H1 (cell line): Measurements from ENCODE around the gene THBD. TPM values are rescaled to one million over a fixed set of nuclear protein-coding genes. Genes with fewer than 3 reads are reported as not detected.
A peak's percentile ranks its signal among the peaks of the same experiment; 100 is the strongest.

ENCODE experiments used
- CTCF ChIA-PET: fragments of 300-600 bp; sonication (Branson Sonifier 250); formaldehyde crosslinking; loops from one replicate; lab custom pipeline; 2021; ENCODE audit not compliant: partially characterized antibody; lab: Charles Lee
- POLR2A ChIA-PET: fragments of 300-600 bp; sonication (Branson Sonifier 250); formaldehyde crosslinking; loops from one replicate; lab custom pipeline; 2021; ENCODE audit warnings: inconsistent platforms; ENCODE audit not compliant: partially characterized antibody; lab: Charles Lee
- DNase-seq, 2 experiments: peaks; one replicate each; pipeline versions ENCODE4 v3.0.0 to v3.0.0-alpha.2; 2010 to 2022; ENCODE audit warnings: low spot score in 2 of 2, low read depth in 1 of 2, mixed read lengths in 1 of 2
- FAIRE-seq: peaks from 2 replicates; lab custom pipeline; 2011; peaks lifted over from hg19 to GRCh38; lab: Jason Lieb, UNC
- H2AFZ ChIP-seq: 2 replicates; pipeline ENCODE4 v1.8.1; 2012; ENCODE audit warnings: low read length, inconsistent platforms
- H2AK5ac ChIP-seq: 2 replicates; pipeline ENCODE4 v1.6.1; 2013; ENCODE audit warnings: low read depth, low read length
- H2BK120ac ChIP-seq: replicated peaks from 2 replicates; pipeline ENCODE3; 2013; ENCODE audit warnings: low read depth, low read length, inconsistent platforms
- H2BK12ac ChIP-seq: 2 replicates; pipeline ENCODE4 v1.6.1; 2013; ENCODE audit warnings: low read depth, low read length
- H2BK15ac ChIP-seq: 2 replicates; pipeline ENCODE4 v1.6.1; 2013; ENCODE audit warnings: low read length
- H2BK20ac ChIP-seq: 2 replicates; pipeline ENCODE4 v1.6.1; 2013; ENCODE audit warnings: low read length
- H2BK5ac ChIP-seq: 2 replicates; pipeline ENCODE4 v1.6.1; 2013; ENCODE audit warnings: low read depth, low read length
- H3K14ac ChIP-seq: 2 replicates; pipeline ENCODE4 v1.6.1; 2013; ENCODE audit warnings: inconsistent platforms; ENCODE audit not compliant: insufficient read length
- H3K18ac ChIP-seq: 2 replicates; pipeline ENCODE4 v1.6.1; 2013; ENCODE audit warnings: low read length; ENCODE audit errors: extremely low read depth
- H3K23ac ChIP-seq: 2 replicates; pipeline ENCODE4 v1.6.1; 2013; ENCODE audit warnings: inconsistent platforms; ENCODE audit not compliant: insufficient read length
- H3K23me2 ChIP-seq: 2 replicates; pipeline ENCODE4 v1.6.1; 2013; ENCODE audit warnings: low read depth, low read length
- H3K27ac ChIP-seq: 2 replicates; pipeline ENCODE4 v1.6.1; 2011; ENCODE audit warnings: low read depth, low read length, inconsistent platforms
- H3K27me3 ChIP-seq, 4 experiments: replicated peaks in 1 of 4; 1 replicate in 1 of 4; 2 replicates in 3 of 4; pipeline versions ENCODE4 v1.6.1 to v1.8.1; 2011 to 2013; ENCODE audit warnings: low read length in 3 of 4, mild to moderate bottlenecking in 3 of 4, inconsistent platforms in 2 of 4, mixed read lengths in 2 of 4, moderate library complexity in 1 of 4; ENCODE audit not compliant: control insufficient read depth in 3 of 4, insufficient read depth in 3 of 4; ENCODE audit errors: extremely low read depth in 1 of 4
- H3K36me3 ChIP-seq, 4 experiments: 2 replicates each; pipeline versions ENCODE4 v1.6.1 to v1.8.1; 2011 to 2013; ENCODE audit warnings: mild to moderate bottlenecking in 4 of 4, low read length in 3 of 4, moderate library complexity in 2 of 4, control low read depth in 1 of 4, inconsistent platforms in 1 of 4; ENCODE audit not compliant: insufficient read depth in 4 of 4, control insufficient read depth in 2 of 4
- H3K4ac ChIP-seq: replicated peaks from 2 replicates; pipeline ENCODE3; 2013; ENCODE audit warnings: low read length, low read depth, mixed read lengths, inconsistent platforms; ENCODE audit not compliant: insufficient read length
- H3K4me1 ChIP-seq, 4 experiments: replicated peaks in 1 of 4; 1 replicate in 1 of 4; 2 replicates in 3 of 4; pipeline versions ENCODE4 v1.6.1 to v1.8.1; 2011 to 2013; ENCODE audit warnings: low read length in 3 of 4, inconsistent platforms in 2 of 4, mixed read lengths in 1 of 4; ENCODE audit not compliant: insufficient read depth in 4 of 4, control insufficient read depth in 3 of 4
- H3K4me2 ChIP-seq, 2 experiments: 2 replicates each; pipeline versions ENCODE4 v1.6.1 to v1.8.1; 2011 to 2013; ENCODE audit warnings: low read depth in 2 of 2, low read length in 2 of 2, control low read depth in 1 of 2, inconsistent platforms in 1 of 2, mild to moderate bottlenecking in 1 of 2; ENCODE audit not compliant: insufficient read depth in 1 of 2
- H3K4me3 ChIP-seq, 4 experiments: fragments of 200-600, 300-600 bp in 1 of 4; sonication (generic), shearing (Covaris generic), sonication (Bioruptor Twin) in 1 of 4; 2 replicates each; pipeline versions ENCODE4 v1.5.1 to v1.8.1; 2011 to 2016; ENCODE audit warnings: low read length in 4 of 4, low read depth in 3 of 4, control low read depth in 2 of 4, inconsistent platforms in 2 of 4, mild to moderate bottlenecking in 2 of 4, mixed read lengths in 1 of 4, moderate library complexity in 1 of 4; ENCODE audit not compliant: insufficient read depth in 2 of 4; ENCODE audit errors: extremely low read depth in 1 of 4
- H3K56ac ChIP-seq: replicated peaks from 2 replicates; pipeline ENCODE3; 2013; ENCODE audit warnings: low read depth, mild to moderate bottlenecking, mixed read lengths, low read length, inconsistent platforms; ENCODE audit not compliant: insufficient read length
- H3K79me1 ChIP-seq: 2 replicates; pipeline ENCODE4 v1.6.1; 2013; ENCODE audit warnings: low read depth, low read length, control low read depth
- H3K79me2 ChIP-seq, 2 experiments: 2 replicates each; pipeline versions ENCODE4 v1.6.1 to v1.8.1; 2012 to 2013; ENCODE audit warnings: low read length in 2 of 2, mild to moderate bottlenecking in 2 of 2, inconsistent platforms in 1 of 2; ENCODE audit not compliant: insufficient read depth in 2 of 2, control insufficient read depth in 1 of 2
- H3K9ac ChIP-seq, 4 experiments: replicated peaks in 1 of 4; 1 replicate in 1 of 4; 2 replicates in 3 of 4; pipeline versions ENCODE4 v1.6.1 to v1.8.1; 2011 to 2013; ENCODE audit warnings: low read depth in 3 of 4, low read length in 3 of 4, control low read depth in 2 of 4, mild to moderate bottlenecking in 2 of 4, moderate library complexity in 2 of 4, inconsistent platforms in 1 of 4; ENCODE audit errors: extremely low read depth in 1 of 4
- H3K9me3 ChIP-seq, 2 experiments: 2 replicates each; pipeline versions ENCODE4 v1.6.1 to v1.8.1; 2012 to 2013; ENCODE audit warnings: mild to moderate bottlenecking in 2 of 2, moderate library complexity in 2 of 2, control low read depth in 1 of 2, inconsistent platforms in 1 of 2, low read depth in 1 of 2, low read length in 1 of 2, mixed read lengths in 1 of 2; ENCODE audit not compliant: insufficient read depth in 2 of 2
- H4K20me1 ChIP-seq, 2 experiments: replicated peaks in 1 of 2; 2 replicates each; pipeline versions ENCODE3 to v1.8.1; 2011 to 2013; ENCODE audit warnings: inconsistent platforms in 2 of 2, low read length in 2 of 2, mild to moderate bottlenecking in 1 of 2; ENCODE audit not compliant: insufficient read depth in 2 of 2, control insufficient read depth in 1 of 2
- H4K5ac ChIP-seq: 2 replicates; pipeline ENCODE4 v1.6.1; 2013; ENCODE audit warnings: low read length, low read depth, mixed read lengths, inconsistent platforms; ENCODE audit not compliant: insufficient read length
- H4K8ac ChIP-seq: 2 replicates; pipeline ENCODE4 v1.8.0; 2013; ENCODE audit warnings: mild to moderate bottlenecking, moderate library complexity, low read length, inconsistent platforms; ENCODE audit not compliant: insufficient read depth; ENCODE audit errors: extremely low read depth
- H4K91ac ChIP-seq: replicated peaks from 2 replicates; pipeline ENCODE3; 2013; ENCODE audit warnings: low read length, mixed read lengths, inconsistent platforms; ENCODE audit not compliant: insufficient read length
- BACH1 ChIP-seq: IDR thresholded peaks from 2 replicates; pipeline ENCODE4 v1.6.1; 2012; ENCODE audit warnings: low read length, improper control_type of control experiment
- GABPA ChIP-seq: IDR thresholded peaks from 2 replicates; pipeline ENCODE4 v1.6.1; 2011; ENCODE audit warnings: mild to moderate bottlenecking, low read length, moderate library complexity, borderline replicate concordance; ENCODE audit not compliant: insufficient read depth
- GTF2F1 ChIP-seq: IDR thresholded peaks from 2 replicates; pipeline ENCODE4 v1.6.1; 2012; ENCODE audit warnings: low read depth, low read length, improper control_type of control experiment, borderline replicate concordance
- KDM4A ChIP-seq: IDR thresholded peaks from one replicate; pipeline ENCODE4 v1.7.1; 2012; ENCODE audit warnings: low read depth, mild to moderate bottlenecking, moderate library complexity, low read length, inconsistent platforms; ENCODE audit not compliant: severe bottlenecking
- MAX ChIP-seq: IDR thresholded peaks from 2 replicates; pipeline ENCODE4 v1.6.1; 2012; ENCODE audit warnings: inconsistent platforms
- NANOG ChIP-seq: IDR thresholded peaks from 2 replicates; pipeline ENCODE4 v1.6.1; 2011; ENCODE audit warnings: low read length, low read depth, mild to moderate bottlenecking, inconsistent platforms; ENCODE audit not compliant: insufficient read depth, poor library complexity, severe bottlenecking
- WGBS, 2 experiments: shearing (Covaris generic) in 1 of 2; methylation state at CpG; one replicate each; pipeline versions ENCODE4 v1.1.6 to v1.1.7; 2013 to 2015; ENCODE audit warnings: low lambda C conversion rate in 2 of 2, mixed read lengths in 2 of 2, inconsistent platforms in 1 of 2, low coverage in 1 of 2, missing lambda C conversion rate in 1 of 2; ENCODE audit not compliant: insufficient replicate concordance in 2 of 2, insufficient coverage in 1 of 2, insufficient read length in 1 of 2; ENCODE audit errors: extremely low coverage in 1 of 2, missing lambda C conversion rate in 1 of 2; 5-methylcytosine and 5-hydroxymethylcytosine counted together
- polyA plus RNA-seq, 7 experiments: library from polyadenylated mRNA; depleted of rRNA in 3 of 7; stranded (reverse) in 5 of 7; unstranded in 2 of 7; fragments of >200 nt in 5 of 7; fragments of 200-250 nt in 2 of 7; gene quantifications; 1 replicate in 5 of 7; 2 replicates in 1 of 7; 4 replicates in 1 of 7; pipeline versions ENCODE4 v1.2.1 to v1.2.3, GENCODE V29; 2011 to 2013; ENCODE audit warnings: missing spikeins in 2 of 7, mixed read lengths in 2 of 7
- total RNA-seq: library from RNA; stranded (reverse); fragmentation: NEBNext Ultra II Directional; extraction: Animal tissue kit (Norgen Biotek cat#: 25700); gene quantifications from 2 replicates; pipeline ENCODE4 v1.2.1, GENCODE V29; 2021
- TF ChIP-seq, protein P1 (sequence below), 3 experiments: IDR thresholded peaks; 1 replicate in 2 of 3; 2 replicates in 1 of 3; pipeline versions ENCODE4 v1.5.1 to v1.6.1; 2011; ENCODE audit warnings: low read length in 3 of 3, mild to moderate bottlenecking in 3 of 3, inconsistent platforms in 2 of 3, low read depth in 1 of 3, moderate library complexity in 1 of 3; ENCODE audit not compliant: insufficient read depth in 1 of 3; ENCODE audit errors: control extremely low read depth in 1 of 3

The THBD gene
- total and polyA plus RNA-seq, 2 of the 8 experiments (the other 6 are each of a cell fraction or from before 2014, with no cell fraction given) = 0.21 to 0.43 TPM

- no peak overlapping the region for H2BK120ac ChIP-seq
- no peak overlapping the region for H2AK5ac ChIP-seq
- WGBS, 2 experiments = 93% methylated on average over 5 of the region's 5 CpGs; no CpG with 5 or more reads in 1 of the 2 experiments
- no peak overlapping the region for H3K18ac ChIP-seq
- FAIRE-seq (no peak), DNase-seq (no peak)
- no peak overlapping the region for H3K4me3 ChIP-seq
- H3K79me1 ChIP-seq = no peaks in the 10 kb centered on the region
- H4K91ac ChIP-seq = no peak overlapping the region
- peak overlapping the region; percentile 23; the same call in 1 of the 2 replicates for H2BK15ac ChIP-seq
- no peak overlapping the region for H2AFZ ChIP-seq
- H3K79me2 ChIP-seq = no peaks in the 10 kb centered on the region
- CTCF ChIA-PET = interaction anchor here (0.6 to 4.8 kb wide), 17 partner anchors 8 to 387 kb away, joined by 3 to 43 read pairs (median 3); partner anchors contain the start of gene THBD
- no peaks in the 10 kb centered on the region for H4K20me1 ChIP-seq
- H3K4me1 ChIP-seq = peaks cover 0 to 7% (median 0%) of the 10 kb centered on the region in 4 experiments; a peak in 1 of 7 replicates
- no peaks in the 10 kb centered on the region for H3K27me3 ChIP-seq
- no peak overlapping the region for H3K4ac ChIP-seq
- H2BK5ac ChIP-seq = no peak overlapping the region
- no peak overlapping the region for H2BK20ac ChIP-seq
- no peak overlapping the region for H3K14ac ChIP-seq
- H2BK12ac ChIP-seq = no peak overlapping the region
- H3K27ac ChIP-seq = no peak overlapping the region
- no peaks in the 10 kb centered on the region for H3K9me3 ChIP-seq
- no peaks in the 10 kb centered on the region for H3K36me3 ChIP-seq
- H3K56ac ChIP-seq = no peak overlapping the region
- H3K9ac ChIP-seq = no peak overlapping the region; a peak in 1 of 7 replicates
- no peak overlapping the region for H3K23ac ChIP-seq
- H3K4me2 ChIP-seq = no peak overlapping the region
- no peak overlapping the region for H4K5ac ChIP-seq
- POLR2A ChIA-PET = no interaction called here
- no peak overlapping the region for H4K8ac ChIP-seq
- no peaks in the 10 kb centered on the region for H3K23me2 ChIP-seq
- TF ChIP-seq NANOG = no peak
- TF ChIP-seq, protein P1, sequence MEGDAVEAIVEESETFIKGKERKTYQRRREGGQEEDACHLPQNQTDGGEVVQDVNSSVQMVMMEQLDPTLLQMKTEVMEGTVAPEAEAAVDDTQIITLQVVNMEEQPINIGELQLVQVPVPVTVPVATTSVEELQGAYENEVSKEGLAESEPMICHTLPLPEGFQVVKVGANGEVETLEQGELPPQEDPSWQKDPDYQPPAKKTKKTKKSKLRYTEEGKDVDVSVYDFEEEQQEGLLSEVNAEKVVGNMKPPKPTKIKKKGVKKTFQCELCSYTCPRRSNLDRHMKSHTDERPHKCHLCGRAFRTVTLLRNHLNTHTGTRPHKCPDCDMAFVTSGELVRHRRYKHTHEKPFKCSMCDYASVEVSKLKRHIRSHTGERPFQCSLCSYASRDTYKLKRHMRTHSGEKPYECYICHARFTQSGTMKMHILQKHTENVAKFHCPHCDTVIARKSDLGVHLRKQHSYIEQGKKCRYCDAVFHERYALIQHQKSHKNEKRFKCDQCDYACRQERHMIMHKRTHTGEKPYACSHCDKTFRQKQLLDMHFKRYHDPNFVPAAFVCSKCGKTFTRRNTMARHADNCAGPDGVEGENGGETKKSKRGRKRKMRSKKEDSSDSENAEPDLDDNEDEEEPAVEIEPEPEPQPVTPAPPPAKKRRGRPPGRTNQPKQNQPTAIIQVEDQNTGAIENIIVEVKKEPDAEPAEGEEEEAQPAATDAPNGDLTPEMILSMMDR (IDR thresholded peaks at IDR 0.05; ENCODE audit: control extremely low read depth in 1 of 3, insufficient read depth in 1 of 3, low read depth in 1 of 3, low read length in 3 of 3) = no peak
- no peak for TF ChIP-seq GABPA
- TF ChIP-seq GTF2F1 = no peak
- no peak for TF ChIP-seq MAX
- TF ChIP-seq BACH1 = no peak
- no peak for TF ChIP-seq KDM4A
Observed at GRCh38 chr20:23078351-23079015, 29.0 kb upstream of the THBD start.
